Activated T-helper 17 cell treated with anti-CD3 and anti-CD28 coated beads, Interleukin-2, amount 50 U/mL, for 72 hours (primary cell): ENCODE measurements around the gene MALL. TPM values are rescaled to one million over a fixed set of nuclear protein-coding genes. Genes with fewer than 3 reads are reported as not detected.
"Not testable (repeated sequence)": the region's sequence is repeated elsewhere in the genome, so short reads cannot be mapped to it uniquely, and the experiment has no call there.

ENCODE experiments used
- ATAC-seq: fragments of 150-1000 bp; cut with Tn5 transposase; replicated peaks from 2 replicates; pipeline ENCODE4 v1.10.0; 2021; ENCODE audit warnings: mild to moderate bottlenecking, moderate library complexity
- H3K27ac Mint-ChIP-seq: one replicate; pipeline ENCODE4 v1.8.0; 2022; ENCODE audit warnings: mixed read lengths
- H3K27me3 Mint-ChIP-seq: one replicate; pipeline ENCODE4 v1.8.0; 2022; ENCODE audit warnings: mixed read lengths
- H3K36me3 Mint-ChIP-seq: one replicate; pipeline ENCODE4 v1.8.0; 2022; ENCODE audit warnings: low read depth, mild to moderate bottlenecking, mixed read lengths
- H3K4me1 Mint-ChIP-seq: one replicate; pipeline ENCODE4 v1.8.0; 2022; ENCODE audit warnings: mixed read lengths
- H3K4me3 Mint-ChIP-seq: one replicate; pipeline ENCODE4 v1.8.0; 2022; ENCODE audit warnings: mild to moderate bottlenecking, mixed read lengths
- H3K9me3 Mint-ChIP-seq: one replicate; pipeline ENCODE4 v1.8.0; 2022; ENCODE audit warnings: mixed read lengths
- total RNA-seq, 2 donors: library from RNA; stranded (reverse); gene quantifications; one replicate each; pipeline ENCODE4 v1.2.3, GENCODE V29; 2022

MALL gene
- total RNA-seq, 2 donors from 2014 or later: 0.13 TPM; not detected in 1

GRCh38 chr2:110095994-110096633, 19.5 kb downstream of the MALL start:
- Mint-ChIP-seq H3K36me3 (no peaks in the 10 kb centered on the region), H3K27ac (no peak overlapping the region), H3K4me1 (no peaks in the 10 kb centered on the region), H3K27me3 (peaks cover 9% of the 10 kb centered on the region), H3K4me3 (no peak overlapping the region), H3K9me3 (peaks cover 4% of the 10 kb centered on the region)
- no peak for ATAC-seq

GRCh38 chr2:110094884-110095534, 20.6 kb downstream of the MALL start:
- not testable (repeated sequence) for H3K4me1 Mint-ChIP-seq, H3K36me3 Mint-ChIP-seq, H3K27ac Mint-ChIP-seq, H3K4me3 Mint-ChIP-seq, H3K27me3 Mint-ChIP-seq, ATAC-seq, H3K9me3 Mint-ChIP-seq

GRCh38 chr2:110093924-110094323, 21.7 kb downstream of the MALL start:
- not testable (repeated sequence) for H3K36me3 Mint-ChIP-seq, H3K27me3 Mint-ChIP-seq, H3K4me1 Mint-ChIP-seq, H3K4me3 Mint-ChIP-seq, ATAC-seq, H3K27ac Mint-ChIP-seq, H3K9me3 Mint-ChIP-seq

DNA sequence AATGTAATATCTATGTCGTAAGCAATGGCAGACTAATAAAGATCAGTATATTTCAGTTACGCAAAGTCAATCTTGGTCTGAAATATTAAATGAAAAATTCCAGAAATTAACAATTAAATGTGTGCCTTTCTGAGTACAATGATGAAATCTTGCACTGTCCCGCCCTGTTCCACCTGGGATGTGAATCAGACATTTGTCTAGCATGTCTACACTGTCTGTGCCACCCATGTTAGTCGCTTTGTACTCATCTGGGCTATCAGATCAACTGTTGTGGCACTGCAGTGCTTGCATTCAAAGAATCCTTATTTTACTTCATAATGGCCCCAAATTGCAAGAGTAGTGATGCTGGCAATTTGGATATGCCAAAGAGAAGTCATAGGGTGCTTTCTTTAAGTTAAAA, 25.5 kb downstream of the MALL start:
- H3K27ac Mint-ChIP-seq, H3K4me3 Mint-ChIP-seq, ATAC-seq, H3K27me3 Mint-ChIP-seq, H3K9me3 Mint-ChIP-seq, H3K4me1 Mint-ChIP-seq, H3K36me3 Mint-ChIP-seq: not testable (repeated sequence)

DNA sequence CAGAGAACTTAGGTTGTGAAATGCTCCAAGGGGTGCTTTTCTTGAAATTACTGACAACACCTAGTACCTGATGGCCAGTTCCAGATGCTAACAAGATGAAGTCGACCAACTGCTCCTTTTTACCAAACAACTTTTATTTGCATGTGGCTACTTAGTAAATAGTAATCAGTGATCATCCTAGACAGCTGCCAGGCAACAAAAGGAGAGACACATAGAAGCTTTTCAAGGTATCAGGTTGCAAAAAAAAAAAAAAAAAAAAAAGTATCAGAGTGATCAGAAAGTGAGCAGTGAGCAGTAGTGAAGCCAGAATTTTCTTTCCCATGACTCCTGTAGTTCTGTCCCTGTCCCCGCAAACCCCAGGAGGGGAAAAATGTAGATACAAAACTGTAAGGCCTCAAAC, 31.9 kb downstream of the MALL start:
- H3K27me3 Mint-ChIP-seq: not testable (repeated sequence)

DNA sequence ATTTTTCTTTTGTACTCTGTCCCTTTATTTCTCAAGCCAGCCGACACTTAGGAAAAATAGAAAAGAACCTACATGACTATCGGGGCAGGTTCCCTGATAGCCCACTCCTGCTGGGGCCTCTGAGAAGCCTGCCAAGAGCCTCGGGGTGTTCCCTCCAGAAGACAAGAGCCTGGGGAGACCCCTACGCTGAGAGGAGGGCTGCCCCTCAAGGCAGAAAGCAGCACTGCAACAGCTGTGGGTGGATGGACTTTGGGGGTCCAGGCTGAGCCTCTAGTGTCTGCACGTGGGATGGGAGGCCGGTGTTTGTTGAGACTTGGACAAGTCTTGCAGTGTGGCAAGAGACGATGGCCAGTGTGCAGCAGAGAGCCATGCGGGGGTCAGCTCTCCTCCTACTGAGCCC, 32.5 kb downstream of the MALL start:
- not testable (repeated sequence) for H3K9me3 Mint-ChIP-seq, H3K4me1 Mint-ChIP-seq, H3K27me3 Mint-ChIP-seq, H3K4me3 Mint-ChIP-seq, H3K36me3 Mint-ChIP-seq, H3K27ac Mint-ChIP-seq, ATAC-seq

More for the DNA sequence above, 31.9 kb downstream of the MALL start:
- not testable (repeated sequence) for H3K4me3 Mint-ChIP-seq, H3K36me3 Mint-ChIP-seq, H3K9me3 Mint-ChIP-seq, H3K4me1 Mint-ChIP-seq, ATAC-seq, H3K27ac Mint-ChIP-seq

DNA sequence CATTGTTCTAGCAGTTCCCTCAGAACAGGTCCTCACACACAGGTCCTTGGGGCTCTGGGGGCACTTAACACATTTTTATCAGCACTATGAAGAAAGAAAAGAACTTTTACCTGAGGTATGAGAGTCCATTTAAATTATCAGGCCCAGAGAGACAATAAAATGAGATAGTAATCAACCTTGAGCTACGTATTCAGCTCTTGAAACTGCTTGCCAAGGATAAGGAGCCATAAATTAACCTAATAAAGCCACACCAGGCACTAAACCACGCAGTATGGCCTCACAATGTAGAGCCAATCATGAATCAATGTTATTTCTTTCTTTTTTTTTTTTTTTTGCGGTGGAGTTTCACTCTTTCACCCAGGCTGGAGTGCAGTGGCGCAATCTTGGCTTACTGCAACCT, 37.5 kb downstream of the MALL start:
- H3K4me1 Mint-ChIP-seq, H3K27ac Mint-ChIP-seq, H3K27me3 Mint-ChIP-seq, H3K4me3 Mint-ChIP-seq, H3K36me3 Mint-ChIP-seq, H3K9me3 Mint-ChIP-seq, ATAC-seq: not testable (repeated sequence)

- not testable (repeated sequence) for H3K9me3 Mint-ChIP-seq, H3K36me3 Mint-ChIP-seq, H3K27me3 Mint-ChIP-seq
Observed at GRCh38 chr2:110075896-110076295, 39.7 kb downstream of the MALL start.

DNA sequence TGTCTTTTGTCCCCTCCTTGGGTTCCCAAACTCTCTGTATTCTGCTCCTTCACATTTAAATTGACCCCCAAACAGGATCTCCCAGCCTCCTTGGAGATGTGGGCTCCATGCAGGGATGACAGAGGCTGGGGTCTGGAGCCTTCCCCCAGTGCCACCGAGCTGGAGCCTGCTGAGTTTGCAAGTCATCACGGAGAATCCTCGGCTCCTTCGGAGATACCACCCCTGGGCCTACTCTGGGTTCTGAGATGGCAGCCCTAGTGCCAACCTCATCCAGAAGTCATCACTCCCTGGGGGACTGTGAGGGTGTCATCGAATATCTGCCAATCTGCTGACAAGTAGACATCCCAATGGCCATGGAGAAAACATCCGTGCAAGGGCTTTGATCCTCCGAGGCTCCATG, 45.8 kb downstream of the MALL start:
- H3K9me3 Mint-ChIP-seq, H3K36me3 Mint-ChIP-seq, H3K27ac Mint-ChIP-seq, ATAC-seq, H3K4me1 Mint-ChIP-seq, H3K27me3 Mint-ChIP-seq, H3K4me3 Mint-ChIP-seq: not testable (repeated sequence)

More at GRCh38 chr2:110075896-110076295, 39.7 kb downstream of the MALL start:
- not testable (repeated sequence) for ATAC-seq, H3K27ac Mint-ChIP-seq, H3K4me3 Mint-ChIP-seq, H3K4me1 Mint-ChIP-seq

DNA sequence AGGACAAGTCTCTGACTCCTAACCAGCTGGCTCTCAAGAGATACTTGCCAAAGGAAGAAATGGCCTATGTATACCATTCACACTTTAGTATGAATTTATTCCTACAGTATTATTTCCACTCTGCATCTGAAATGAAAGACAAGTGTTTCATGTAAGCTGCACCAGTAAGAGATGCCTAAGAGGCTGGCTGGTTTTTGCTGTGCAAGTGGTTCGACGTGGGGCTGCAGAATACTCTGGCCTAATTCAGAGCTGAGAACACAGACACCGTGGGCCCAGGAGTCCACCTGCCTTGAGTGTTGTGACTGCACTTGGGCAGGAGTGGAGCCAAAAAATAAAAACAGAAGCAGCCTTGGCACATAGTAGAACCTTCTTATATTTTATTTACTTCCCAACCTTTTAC, 47.5 kb downstream of the MALL start:
- not testable (repeated sequence) for ATAC-seq, H3K4me3 Mint-ChIP-seq, H3K36me3 Mint-ChIP-seq, H3K27me3 Mint-ChIP-seq, H3K4me1 Mint-ChIP-seq, H3K27ac Mint-ChIP-seq, H3K9me3 Mint-ChIP-seq

DNA sequence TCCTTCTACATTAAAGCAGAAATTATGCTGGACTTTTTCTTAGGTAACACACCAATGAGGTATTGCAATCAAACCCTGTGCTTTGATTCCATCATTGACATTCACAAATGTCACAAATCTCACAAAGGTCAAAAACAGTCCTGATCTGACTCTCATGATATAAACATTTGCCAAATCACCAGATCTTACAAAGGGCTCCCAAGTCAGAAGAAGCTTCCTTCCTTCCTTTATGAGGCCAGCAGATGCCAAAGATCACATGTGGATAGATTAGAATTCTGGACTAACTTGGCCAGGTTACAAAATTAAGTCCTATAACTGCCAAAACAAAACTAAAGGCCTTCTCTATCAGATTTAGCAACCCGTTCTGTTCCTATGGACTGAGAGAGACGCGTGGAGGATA, 53.3 kb downstream of the MALL start:
- not testable (repeated sequence) for H3K4me1 Mint-ChIP-seq, ATAC-seq, H3K27ac Mint-ChIP-seq, H3K4me3 Mint-ChIP-seq, H3K9me3 Mint-ChIP-seq, H3K27me3 Mint-ChIP-seq, H3K36me3 Mint-ChIP-seq

GRCh38 chr2:110060550-110060949, 55.1 kb downstream of the MALL start:
- H3K27me3 Mint-ChIP-seq, ATAC-seq, H3K4me1 Mint-ChIP-seq, H3K9me3 Mint-ChIP-seq, H3K36me3 Mint-ChIP-seq, H3K27ac Mint-ChIP-seq, H3K4me3 Mint-ChIP-seq: not testable (repeated sequence)

- not testable (repeated sequence) for H3K27me3 Mint-ChIP-seq, H3K4me1 Mint-ChIP-seq, H3K9me3 Mint-ChIP-seq, H3K4me3 Mint-ChIP-seq, H3K36me3 Mint-ChIP-seq, ATAC-seq, H3K27ac Mint-ChIP-seq
Observed at GRCh38 chr2:110059694-110060358, 55.8 kb downstream of the MALL start.

GRCh38 chr2:110059009-110059693, 56.5 kb downstream of the MALL start:
- H3K36me3 Mint-ChIP-seq, H3K4me3 Mint-ChIP-seq, H3K4me1 Mint-ChIP-seq, H3K27me3 Mint-ChIP-seq, H3K9me3 Mint-ChIP-seq, ATAC-seq, H3K27ac Mint-ChIP-seq: not testable (repeated sequence)

DNA sequence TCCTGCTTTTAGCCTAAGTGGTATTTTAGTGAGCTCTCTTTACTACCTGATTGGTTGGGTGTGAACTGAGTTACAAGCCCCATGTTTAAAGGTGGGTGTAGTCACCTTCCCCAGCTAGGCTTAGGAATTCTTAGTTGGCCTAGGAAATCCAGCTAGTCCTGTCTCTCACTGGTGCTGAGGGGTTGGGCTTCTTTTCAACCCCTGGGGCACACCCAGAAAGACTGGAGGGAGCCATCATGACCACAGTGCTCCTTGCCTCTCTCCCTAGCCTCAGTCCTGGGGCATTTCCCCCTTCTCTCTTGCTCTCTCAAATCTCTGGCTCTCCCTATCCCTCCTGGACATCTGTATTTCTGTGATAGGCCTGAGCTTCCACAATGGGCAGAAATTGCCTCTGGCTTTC, 57.6 kb downstream of the MALL start:
- not testable (repeated sequence) for H3K4me3 Mint-ChIP-seq, H3K27me3 Mint-ChIP-seq, H3K36me3 Mint-ChIP-seq, H3K4me1 Mint-ChIP-seq, ATAC-seq, H3K27ac Mint-ChIP-seq, H3K9me3 Mint-ChIP-seq
